ENCODE measurements around the gene TGM2.
A peak's percentile ranks its signal among the peaks of the same experiment; 100 is the strongest.

Gene TGM2

DNA sequence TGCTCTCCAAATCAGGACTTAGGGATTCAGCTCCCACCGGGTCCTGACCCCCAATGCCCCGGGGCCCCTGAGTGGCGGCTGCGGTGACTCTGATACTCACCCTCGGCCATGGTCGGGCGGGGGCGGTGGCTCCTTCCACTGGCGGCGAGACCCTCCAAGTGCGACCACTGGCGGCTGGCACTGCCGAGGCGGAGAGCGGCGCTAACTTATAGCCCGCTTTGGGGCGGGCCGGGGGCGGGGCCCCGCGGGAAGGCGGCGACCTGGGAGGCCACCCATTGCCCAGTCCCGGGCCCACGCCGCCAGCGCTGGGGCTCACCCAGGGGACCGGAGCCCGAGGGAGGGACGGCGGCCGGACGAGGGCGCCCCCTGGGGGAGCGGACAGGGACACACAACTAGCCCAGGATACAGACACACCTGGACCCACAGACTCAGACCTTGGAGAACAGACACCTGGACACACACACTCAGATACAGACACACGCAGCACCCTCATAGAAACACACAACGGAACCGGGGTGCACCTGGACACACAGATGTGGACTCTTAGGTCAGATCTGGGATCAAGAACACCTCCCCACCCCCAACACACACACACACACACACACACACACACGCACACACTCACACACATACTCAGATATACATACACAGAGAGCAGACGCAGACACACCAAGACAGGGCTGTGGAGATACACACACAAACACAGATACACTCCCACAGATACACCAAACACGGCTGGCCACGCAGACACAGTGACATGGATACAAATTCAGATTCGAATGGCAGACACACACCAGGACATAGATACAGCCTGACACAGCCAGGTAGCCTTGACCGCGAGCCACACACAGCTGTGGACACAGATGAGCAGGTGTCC lies at the start of gene TGM2:
TSS of gene TGM2 (minus strand) at position 182 of the 877 bp plus-strand sequence. CDS start at position 110, 72 bp downstream.
- H3K4me1 ChIP-seq (ENCODE audit: control insufficient read depth, insufficient read depth, low read length), result no peaks in the 10 kb centered on the region
- H3K27me3 ChIP-seq (ENCODE audit: control insufficient read depth, insufficient read depth, low read length), result no peaks in the 10 kb centered on the region
- H3K9me3 ChIP-seq (ENCODE audit: control insufficient read depth, insufficient read depth, low read length), result no peaks in the 10 kb centered on the region
- peak within 1 kb of the TSS; percentile 22; the same call in 1 of the 2 replicates for H3K4me3 ChIP-seq (ENCODE audit: low read length)
- WGBS (ENCODE audit: insufficient coverage, insufficient read length), result no CpG with 5 or more reads among the region's 46 CpGs
- H3K27ac ChIP-seq (ENCODE audit: low read length), result no peak within 1 kb of the TSS
- H3K36me3 ChIP-seq (ENCODE audit: control insufficient read depth, insufficient read depth, low read length), result no peaks in the 10 kb centered on the region
- DNase-seq (ENCODE audit: low read depth, low spot score), result no peak

DNA sequence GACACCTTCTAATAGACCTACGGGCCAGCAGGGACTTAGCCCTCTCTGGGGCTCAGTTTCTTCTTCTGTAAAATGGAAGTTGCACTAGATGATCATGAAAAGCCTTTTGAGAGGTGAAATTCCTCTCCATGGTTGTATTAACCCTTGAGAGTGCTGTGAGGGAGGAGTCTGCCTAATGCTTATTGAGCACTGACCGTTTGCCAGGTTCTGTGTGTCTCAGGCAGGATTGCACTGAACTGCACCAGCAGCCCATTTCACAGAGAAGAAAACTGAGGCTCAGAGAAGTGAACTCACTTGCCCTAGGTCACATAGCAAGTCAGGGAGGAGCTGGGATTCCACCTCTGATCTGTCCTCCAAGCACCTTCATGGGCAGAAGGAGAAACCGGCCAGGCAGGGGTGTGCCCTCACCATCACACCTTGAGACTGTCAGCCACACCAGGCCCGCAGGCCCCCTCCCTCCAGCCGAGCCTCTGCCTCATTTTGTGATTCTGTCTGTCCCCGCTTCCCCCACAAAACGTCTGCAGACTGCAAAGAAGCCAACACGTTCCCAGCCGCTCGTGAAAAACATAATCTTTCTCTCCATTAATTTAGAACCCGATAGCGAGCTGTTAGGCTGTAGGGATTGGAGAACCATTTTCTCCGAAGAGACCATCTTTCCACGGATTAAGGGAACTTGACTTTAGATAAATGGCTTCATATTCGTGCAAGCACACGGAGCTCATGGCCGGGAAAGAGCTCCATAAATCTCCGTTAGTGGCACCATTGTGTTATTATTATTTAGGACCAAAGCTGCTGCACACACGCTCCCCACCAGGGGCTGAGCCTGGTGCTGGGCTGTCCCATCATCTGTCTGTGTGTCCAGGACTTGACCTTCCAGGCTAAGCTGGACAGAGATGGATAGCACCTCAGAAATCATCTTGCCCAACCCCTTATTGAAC lies 49.5 kb upstream of the TGM2 start:
- Histone ChIP-seq H3K27ac (ENCODE audit: low read length) (no peak overlapping the region), H3K27me3 (ENCODE audit: control insufficient read depth, insufficient read depth, low read length) (no peaks in the 10 kb centered on the region), H3K36me3 (ENCODE audit: control insufficient read depth, insufficient read depth, low read length) (no peaks in the 10 kb centered on the region), H3K4me1 (ENCODE audit: control insufficient read depth, insufficient read depth, low read length) (no peaks in the 10 kb centered on the region), H3K9me3 (ENCODE audit: control insufficient read depth, insufficient read depth, low read length) (no peaks in the 10 kb centered on the region), H3K4me3 (ENCODE audit: low read length) (no peak overlapping the region)
- DNase-seq (ENCODE audit: low read depth, low spot score), result no peak
- no CpG with 5 or more reads among the region's 19 CpGs for WGBS (ENCODE audit: insufficient coverage, insufficient read length)

DNA sequence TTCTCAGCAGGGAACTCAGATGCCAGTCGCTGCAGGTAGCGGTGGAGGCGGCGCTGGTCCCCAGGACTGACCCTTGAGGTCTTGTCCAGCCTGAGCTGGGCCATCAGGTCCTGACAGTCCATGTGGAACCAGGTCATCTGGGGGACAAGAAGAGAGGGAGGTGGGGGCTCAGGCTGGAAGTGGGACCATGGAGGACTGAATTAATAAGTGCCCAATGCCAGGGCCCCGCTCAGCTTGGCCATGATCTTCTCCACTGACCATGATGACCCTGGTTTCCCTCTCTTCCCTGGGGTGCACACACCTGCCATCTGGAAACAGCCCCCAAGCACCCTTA lies 48.5 kb upstream of the TGM2 start:
- Histone ChIP-seq H3K4me1 (ENCODE audit: control insufficient read depth, insufficient read depth, low read length) (no peaks in the 10 kb centered on the region), H3K27ac (ENCODE audit: low read length) (no peak overlapping the region), H3K27me3 (ENCODE audit: control insufficient read depth, insufficient read depth, low read length) (no peaks in the 10 kb centered on the region), H3K9me3 (ENCODE audit: control insufficient read depth, insufficient read depth, low read length) (no peaks in the 10 kb centered on the region), H3K4me3 (ENCODE audit: low read length) (no peak overlapping the region), H3K36me3 (ENCODE audit: control insufficient read depth, insufficient read depth, low read length) (no peaks in the 10 kb centered on the region)
- DNase-seq (ENCODE audit: low read depth, low spot score), result no peak
- no CpG with 5 or more reads among the region's 5 CpGs for WGBS (ENCODE audit: insufficient coverage, insufficient read length)

DNA sequence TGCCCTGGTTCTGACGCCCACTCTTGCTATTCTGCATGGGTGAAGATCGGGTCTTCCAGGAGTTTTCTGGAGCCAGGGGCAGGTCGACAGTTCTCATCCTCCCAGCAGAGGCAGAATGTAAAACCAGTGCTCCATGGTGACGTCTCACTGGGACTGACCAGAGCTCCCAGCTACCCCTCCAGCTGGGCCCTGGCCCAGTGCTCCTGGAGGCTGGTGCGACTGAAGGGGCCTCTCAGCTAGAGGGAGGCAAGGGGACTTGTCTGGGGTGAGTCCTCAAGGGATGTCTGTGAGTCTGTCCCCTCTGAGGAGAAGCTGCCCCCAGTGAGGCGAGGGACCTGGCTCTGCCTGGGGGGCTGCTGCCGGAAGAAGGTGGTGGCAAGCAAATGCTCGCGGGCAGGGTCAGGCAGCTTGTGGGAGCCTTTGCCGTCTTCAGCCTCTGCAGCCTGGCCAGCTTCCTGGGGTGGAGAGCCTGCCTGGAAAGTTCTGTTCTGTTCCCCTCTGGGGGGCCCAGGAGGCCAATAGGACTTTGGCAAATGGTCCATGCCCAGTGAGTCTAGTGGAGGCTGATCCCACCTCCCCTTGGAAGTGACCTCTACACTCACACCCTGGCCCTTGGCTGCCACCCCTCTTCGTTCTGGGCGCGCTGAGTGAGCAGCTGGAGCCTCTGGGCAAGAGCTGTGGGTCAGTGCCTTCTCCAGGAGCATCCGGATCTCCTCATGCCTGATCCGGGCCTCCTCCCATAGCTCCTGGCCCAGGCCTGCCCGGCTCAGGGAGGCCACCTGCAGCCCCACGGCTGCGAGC lies 47.9 kb upstream of the TGM2 start:
- DNase-seq (ENCODE audit: low read depth, low spot score), result no peak
- H3K9me3 ChIP-seq (ENCODE audit: control insufficient read depth, insufficient read depth, low read length), result no peaks in the 10 kb centered on the region
- no peaks in the 10 kb centered on the region for H3K36me3 ChIP-seq (ENCODE audit: control insufficient read depth, insufficient read depth, low read length)
- H3K4me3 ChIP-seq (ENCODE audit: low read length), result no peak overlapping the region
- WGBS (ENCODE audit: insufficient coverage, insufficient read length), result no CpG with 5 or more reads among the region's 18 CpGs
- H3K4me1 ChIP-seq (ENCODE audit: control insufficient read depth, insufficient read depth, low read length), result no peaks in the 10 kb centered on the region
- no peak overlapping the region for H3K27ac ChIP-seq (ENCODE audit: low read length)
- H3K27me3 ChIP-seq (ENCODE audit: control insufficient read depth, insufficient read depth, low read length), result no peaks in the 10 kb centered on the region

DNA sequence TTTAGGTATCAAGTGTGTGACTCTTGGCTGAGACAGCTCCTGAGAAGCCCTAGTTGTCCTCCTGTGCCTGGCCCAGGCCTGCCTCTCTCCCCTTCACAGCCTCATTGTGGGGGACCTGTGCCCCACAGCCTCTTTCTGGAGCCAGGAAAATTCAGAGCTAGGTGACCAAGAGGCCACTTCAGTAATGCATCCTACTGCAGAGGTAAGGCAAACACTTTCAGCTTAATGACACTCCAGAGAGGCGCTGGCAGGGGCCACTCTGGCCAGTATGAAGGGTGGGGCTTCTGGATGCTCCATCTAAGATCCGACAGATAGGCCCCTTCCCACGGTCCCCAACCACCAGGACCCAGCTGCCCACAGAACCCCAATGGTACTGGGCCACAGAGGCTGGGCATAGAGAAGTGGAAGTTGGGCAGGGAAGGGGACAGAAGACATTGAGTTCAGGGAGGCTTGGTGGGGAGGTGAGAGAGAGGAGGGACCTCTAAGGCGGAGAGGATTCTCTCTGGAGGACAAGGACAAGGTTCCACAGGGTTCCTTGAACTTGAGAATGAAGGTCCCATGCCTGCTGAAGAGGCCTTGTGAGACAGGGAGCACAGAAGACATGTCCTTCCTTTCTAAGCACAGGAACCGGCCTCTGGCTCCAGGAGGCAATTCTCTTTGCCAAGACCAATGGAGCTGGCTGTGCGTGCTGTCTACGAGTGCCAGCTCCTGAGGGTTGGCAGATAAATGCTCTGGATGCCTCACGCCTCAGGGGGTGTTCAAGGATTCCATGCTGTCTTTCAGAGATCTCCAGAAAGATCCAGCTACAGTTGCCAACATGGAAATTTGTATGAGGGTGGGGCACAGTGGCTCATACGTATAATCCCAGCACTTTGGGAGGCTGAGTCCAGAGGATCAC lies 46.4 kb upstream of the TGM2 start:
- Histone ChIP-seq H3K27ac (ENCODE audit: low read length) (no peak overlapping the region), H3K27me3 (ENCODE audit: control insufficient read depth, insufficient read depth, low read length) (no peaks in the 10 kb centered on the region), H3K9me3 (ENCODE audit: control insufficient read depth, insufficient read depth, low read length) (no peaks in the 10 kb centered on the region), H3K4me1 (ENCODE audit: control insufficient read depth, insufficient read depth, low read length) (no peaks in the 10 kb centered on the region), H3K4me3 (ENCODE audit: low read length) (no peak overlapping the region), H3K36me3 (ENCODE audit: control insufficient read depth, insufficient read depth, low read length) (no peaks in the 10 kb centered on the region)
- no peak for DNase-seq (ENCODE audit: low read depth, low spot score)
- WGBS (ENCODE audit: insufficient coverage, insufficient read length), result no CpG with 5 or more reads among the region's 9 CpGs

DNA sequence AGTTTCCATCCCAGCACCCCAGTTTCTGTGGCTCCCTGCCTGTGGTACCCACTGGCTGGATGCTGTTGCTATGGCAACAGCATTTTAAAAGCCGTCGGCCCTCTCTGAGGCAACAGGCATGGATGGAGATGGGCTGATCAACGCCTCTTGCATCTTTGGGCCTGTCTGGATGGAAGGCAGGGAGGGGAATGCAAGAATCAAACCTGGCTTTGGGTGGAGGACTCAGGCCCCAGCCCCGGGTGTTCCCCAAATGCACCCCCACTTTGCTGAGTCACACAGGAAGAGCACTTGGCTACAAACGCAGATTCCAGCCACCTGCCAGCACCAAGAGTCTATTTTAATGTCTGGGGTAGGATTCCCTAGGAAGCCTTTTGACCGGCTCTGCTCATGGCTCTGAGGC lies 45.7 kb upstream of the TGM2 start:
- no peaks in the 10 kb centered on the region for H3K9me3 ChIP-seq (ENCODE audit: control insufficient read depth, insufficient read depth, low read length)
- no peaks in the 10 kb centered on the region for H3K36me3 ChIP-seq (ENCODE audit: control insufficient read depth, insufficient read depth, low read length)
- no peak overlapping the region for H3K4me3 ChIP-seq (ENCODE audit: low read length)
- no CpG with 5 or more reads among the region's 6 CpGs for WGBS (ENCODE audit: insufficient coverage, insufficient read length)
- H3K4me1 ChIP-seq (ENCODE audit: control insufficient read depth, insufficient read depth, low read length), result no peaks in the 10 kb centered on the region
- no peak overlapping the region for H3K27ac ChIP-seq (ENCODE audit: low read length)
- no peak for DNase-seq (ENCODE audit: low read depth, low spot score)
- H3K27me3 ChIP-seq (ENCODE audit: control insufficient read depth, insufficient read depth, low read length), result no peaks in the 10 kb centered on the region

DNA sequence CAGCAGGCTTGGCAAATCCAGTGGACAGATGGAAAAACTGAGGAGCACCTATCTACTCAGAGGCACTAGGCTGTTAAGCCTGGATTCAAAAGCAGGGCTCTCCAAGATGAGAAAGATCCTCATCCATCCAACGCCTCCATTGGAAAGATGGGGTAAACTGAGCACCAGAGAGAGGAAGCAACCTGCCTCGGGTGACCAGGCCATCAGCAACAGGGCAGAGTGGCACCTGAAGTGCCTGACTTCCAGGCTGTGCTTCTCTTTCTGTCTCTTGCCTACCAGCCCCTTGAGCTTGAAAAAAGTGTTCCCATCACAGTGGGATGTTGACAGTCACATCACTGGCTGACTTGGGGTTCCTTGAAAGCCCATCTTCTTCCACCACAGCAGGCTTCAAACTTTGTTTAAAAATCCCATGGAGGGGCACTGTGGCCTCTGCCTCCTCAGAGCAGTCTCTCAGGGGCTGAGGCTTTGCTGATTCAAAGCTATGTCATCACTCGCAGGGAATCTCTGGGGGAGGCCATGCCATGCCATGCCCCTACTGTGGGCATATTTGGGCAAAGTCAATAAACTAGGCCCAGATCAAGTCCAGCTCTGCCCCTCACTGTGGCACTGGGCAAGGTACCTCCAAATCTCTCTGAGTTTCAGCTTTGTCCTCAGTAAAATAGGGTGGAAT lies 44.8 kb upstream of the TGM2 start:
- Histone ChIP-seq H3K36me3 (ENCODE audit: control insufficient read depth, insufficient read depth, low read length) (no peaks in the 10 kb centered on the region), H3K4me3 (ENCODE audit: low read length) (no peak overlapping the region), H3K27me3 (ENCODE audit: control insufficient read depth, insufficient read depth, low read length) (no peaks in the 10 kb centered on the region), H3K9me3 (ENCODE audit: control insufficient read depth, insufficient read depth, low read length) (no peaks in the 10 kb centered on the region), H3K27ac (ENCODE audit: low read length) (no peak overlapping the region), H3K4me1 (ENCODE audit: control insufficient read depth, insufficient read depth, low read length) (no peaks in the 10 kb centered on the region)
- no peak for DNase-seq (ENCODE audit: low read depth, low spot score)
- no CpG with 5 or more reads among the region's 3 CpGs for WGBS (ENCODE audit: insufficient coverage, insufficient read length)

DNA sequence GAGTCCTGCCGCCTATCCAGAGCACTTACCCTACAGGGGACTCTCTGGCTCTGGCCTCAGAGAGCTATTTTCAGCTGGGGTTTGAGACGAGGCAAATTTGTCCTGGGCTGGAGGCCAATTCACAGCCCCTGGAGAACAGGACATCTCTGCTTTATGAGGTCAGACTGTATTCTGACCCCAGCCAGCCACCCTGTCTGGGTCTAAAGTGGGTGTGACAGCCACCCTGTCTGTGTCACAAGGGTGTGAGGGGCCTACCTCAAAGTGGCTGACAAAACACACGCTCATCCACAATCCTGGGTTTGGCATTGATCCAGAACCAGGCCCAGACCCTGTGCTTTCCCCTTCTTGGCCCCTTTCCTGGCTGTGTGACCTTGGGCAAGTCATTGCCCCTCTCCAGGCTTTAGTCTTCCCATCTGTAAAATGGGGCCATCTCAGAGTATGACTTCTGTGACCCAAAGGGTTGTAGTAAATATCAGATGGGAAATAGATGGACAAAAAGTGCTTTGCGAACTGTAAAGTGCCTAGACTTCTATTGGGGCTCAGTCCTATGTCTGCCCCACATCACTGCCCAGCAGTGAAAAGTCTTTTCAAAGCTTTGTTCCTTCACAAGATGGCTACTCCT lies 44.1 kb upstream of the TGM2 start:
- no CpG with 5 or more reads among the region's 4 CpGs for WGBS (ENCODE audit: insufficient coverage, insufficient read length)
- Histone ChIP-seq H3K36me3 (ENCODE audit: control insufficient read depth, insufficient read depth, low read length) (no peaks in the 10 kb centered on the region), H3K4me3 (ENCODE audit: low read length) (no peak overlapping the region), H3K4me1 (ENCODE audit: control insufficient read depth, insufficient read depth, low read length) (no peaks in the 10 kb centered on the region), H3K27me3 (ENCODE audit: control insufficient read depth, insufficient read depth, low read length) (no peaks in the 10 kb centered on the region), H3K9me3 (ENCODE audit: control insufficient read depth, insufficient read depth, low read length) (no peaks in the 10 kb centered on the region), H3K27ac (ENCODE audit: low read length) (no peak overlapping the region)
- DNase-seq (ENCODE audit: low read depth, low spot score), result no peak

DNA sequence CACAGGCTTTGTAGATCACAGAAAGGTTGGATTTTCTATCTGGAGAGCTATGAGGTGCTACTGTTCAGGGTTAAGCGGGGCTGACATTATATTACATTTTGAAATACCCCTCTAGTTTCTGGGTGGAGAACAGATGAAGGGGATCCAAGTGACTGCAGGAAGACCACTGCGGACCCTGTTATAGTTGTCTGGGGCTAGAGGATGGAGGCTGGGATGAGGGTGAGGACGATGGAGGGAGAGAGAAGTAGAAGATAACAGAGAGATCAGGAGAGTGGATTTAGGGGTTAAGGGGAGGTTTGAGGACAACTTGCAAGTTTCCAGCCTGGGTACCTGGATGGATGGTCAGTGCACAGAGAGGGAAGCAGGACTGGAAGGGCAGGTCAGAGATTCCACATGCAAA lies 43.5 kb upstream of the TGM2 start:
- Histone ChIP-seq H3K4me1 (ENCODE audit: control insufficient read depth, insufficient read depth, low read length) (no peaks in the 10 kb centered on the region), H3K4me3 (ENCODE audit: low read length) (no peak overlapping the region), H3K9me3 (ENCODE audit: control insufficient read depth, insufficient read depth, low read length) (no peaks in the 10 kb centered on the region), H3K36me3 (ENCODE audit: control insufficient read depth, insufficient read depth, low read length) (no peaks in the 10 kb centered on the region), H3K27ac (ENCODE audit: low read length) (no peak overlapping the region), H3K27me3 (ENCODE audit: control insufficient read depth, insufficient read depth, low read length) (no peaks in the 10 kb centered on the region)
- WGBS (ENCODE audit: insufficient coverage, insufficient read length), result 100% methylated on average over 1 of the region's 3 CpGs
- no peak for DNase-seq (ENCODE audit: low read depth, low spot score)
